ENCODE results near the gene SEMA3F.
"Not testable (repeated sequence)": the region's sequence is repeated elsewhere in the genome, so short reads cannot be mapped to it uniquely, and the experiment has no call there.

The SEMA3F gene

GRCh38 chr3:50211930-50212329, 56.8 kb downstream of the SEMA3F start:
- no peak for DNase-seq (ENCODE audit: low spot score)

GRCh38 chr3:50212502-50212901, 57.4 kb downstream of the SEMA3F start:
- no peak for DNase-seq (ENCODE audit: low spot score)

- DNase-seq (ENCODE audit: low spot score): no peak
These were observed 57.8 kb downstream of the SEMA3F start for GRCh38 chr3:50212971-50213370.

GRCh38 chr3:50213373-50213772, 58.2 kb downstream of the SEMA3F start:
- DNase-seq (ENCODE audit: low spot score): no peak

- DNase-seq (ENCODE audit: low spot score): no peak
These were observed 59.7 kb downstream of the SEMA3F start for GRCh38 chr3:50214824-50215223.

- no peak for DNase-seq (ENCODE audit: low spot score)
These were observed 60.4 kb downstream of the SEMA3F start for GRCh38 chr3:50215529-50215928.

GRCh38 chr3:50217681-50218080, 62.6 kb downstream of the SEMA3F start:
- DNase-seq (ENCODE audit: low spot score): no peak

- DNase-seq (ENCODE audit: low spot score): no peak
These were observed 63.3 kb downstream of the SEMA3F start for GRCh38 chr3:50218448-50218847.

GRCh38 chr3:50219285-50219684, 64.2 kb downstream of the SEMA3F start:
- DNase-seq (ENCODE audit: low spot score): no peak

- DNase-seq (ENCODE audit: low spot score): no peak
These were observed 65.0 kb downstream of the SEMA3F start for GRCh38 chr3:50220109-50220508.

- no peak for DNase-seq (ENCODE audit: low spot score)
These were observed 65.9 kb downstream of the SEMA3F start for GRCh38 chr3:50221051-50221410.

- DNase-seq (ENCODE audit: low spot score): no peak
These were observed 66.5 kb downstream of the SEMA3F start for GRCh38 chr3:50221411-50222168.

GRCh38 chr3:50222169-50222528, 67.0 kb downstream of the SEMA3F start:
- no peak for DNase-seq (ENCODE audit: low spot score)

GRCh38 chr3:50224639-50225038, 69.5 kb downstream of the SEMA3F start:
- DNase-seq (ENCODE audit: low spot score): no peak

- DNase-seq (ENCODE audit: low spot score): peak; percentile 24
These were observed 71.8 kb downstream of the SEMA3F start for GRCh38 chr3:50226888-50227389.

GRCh38 chr3:50227390-50228183, 72.5 kb downstream of the SEMA3F start:
- DNase-seq (ENCODE audit: low spot score): peak; percentile 80

- not testable (repeated sequence) for DNase-seq (ENCODE audit: low spot score)
These were observed 73.2 kb downstream of the SEMA3F start for GRCh38 chr3:50228184-50228763.

- DNase-seq (ENCODE audit: low spot score): no peak
These were observed 74.4 kb downstream of the SEMA3F start for GRCh38 chr3:50229490-50229889.

- DNase-seq (ENCODE audit: low spot score): no peak
These were observed 75.1 kb downstream of the SEMA3F start for GRCh38 chr3:50230104-50230793.

- no peak for DNase-seq (ENCODE audit: low spot score)
These were observed 75.6 kb downstream of the SEMA3F start for GRCh38 chr3:50230794-50231125.

GRCh38 chr3:50231581-50231980, 76.5 kb downstream of the SEMA3F start:
- no peak for DNase-seq (ENCODE audit: low spot score)

- DNase-seq (ENCODE audit: low spot score): peak; percentile 26
These were observed 77.2 kb downstream of the SEMA3F start for GRCh38 chr3:50232303-50232702.

- DNase-seq (ENCODE audit: low spot score): no peak
These were observed 78.1 kb downstream of the SEMA3F start for GRCh38 chr3:50233176-50233575.
